Stimulated activated CD4-positive, alpha-beta T cell treated with anti-CD3 and anti-CD28 coated beads, Interleukin-15, amount 100 ng/mL, for 24 hours (primary cell): Measurements from ENCODE around the gene SLC9A8.

Source experiments
- DNase-seq: peaks from one replicate; pipeline ENCODE4 v3.0.0-alpha.2; 2020

Gene SLC9A8

DNA sequence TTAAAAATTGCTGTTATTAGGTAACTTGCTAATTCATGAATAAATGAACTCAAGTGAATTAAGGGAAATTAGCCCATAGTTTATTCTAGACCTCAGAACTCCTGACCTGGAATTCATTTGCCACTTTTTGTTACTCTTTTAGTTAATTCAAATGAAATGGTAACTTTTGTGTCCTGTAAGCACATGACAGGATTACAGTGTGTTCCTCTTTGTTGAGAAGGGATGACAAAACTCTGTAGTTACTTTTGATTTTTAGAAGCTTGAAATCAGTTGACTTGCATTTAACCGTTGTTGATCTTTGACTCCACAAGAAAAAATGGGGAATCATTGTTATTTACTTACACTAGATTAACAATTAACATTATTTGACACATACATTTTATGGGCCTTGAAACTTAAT is 6.2 kb downstream of the SLC9A8 start:
- DNase-seq, result no peak

DNA sequence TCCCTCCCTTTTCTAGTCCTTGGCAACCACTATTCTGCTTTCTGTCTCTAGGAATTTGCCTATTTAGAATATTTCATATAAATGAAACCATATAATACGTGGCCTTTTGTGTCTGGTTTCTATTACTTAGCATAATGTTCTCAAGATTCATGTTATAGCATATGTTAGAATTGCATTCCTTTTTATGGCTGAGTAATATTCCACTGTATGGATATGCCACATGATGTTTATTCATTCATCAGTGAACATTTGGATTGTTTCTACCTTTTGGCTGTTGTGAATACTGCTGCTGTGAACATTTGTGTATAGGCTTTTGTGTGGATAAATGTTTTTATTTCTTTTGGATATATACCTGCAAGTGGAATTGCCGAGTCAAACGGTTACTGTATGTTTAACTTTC is 7.1 kb downstream of the SLC9A8 start:
- DNase-seq, result no peak

GRCh38 chr20:49821381-49821780 is 8.8 kb downstream of the SLC9A8 start:
- DNase-seq, result no peak

DNA sequence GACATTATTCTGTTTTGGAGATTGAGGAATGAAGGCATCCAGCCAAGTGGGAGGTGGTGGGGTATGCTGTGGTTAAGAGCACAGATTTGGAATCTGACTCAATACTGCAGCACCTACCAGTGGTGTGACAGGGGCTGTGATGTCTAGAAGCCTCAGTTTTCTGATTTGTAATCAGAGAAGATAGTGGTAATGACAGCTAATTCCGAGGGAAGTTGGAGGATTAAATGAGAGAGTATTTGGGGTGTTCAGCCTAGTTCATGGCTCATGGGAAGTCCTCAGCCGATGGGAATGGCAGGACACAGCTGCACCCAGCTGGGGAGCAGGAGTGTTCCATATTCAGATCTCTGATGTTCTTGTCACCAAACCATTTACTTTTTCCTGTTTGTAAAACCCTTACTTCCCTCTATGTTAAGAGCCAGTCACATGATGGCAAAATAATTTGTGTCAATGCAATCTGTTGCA is 9.3 kb downstream of the SLC9A8 start:
- peak; percentile 28 for DNase-seq

GRCh38 chr20:49823152-49823847 is 10.7 kb downstream of the SLC9A8 start:
- no peak for DNase-seq

DNA sequence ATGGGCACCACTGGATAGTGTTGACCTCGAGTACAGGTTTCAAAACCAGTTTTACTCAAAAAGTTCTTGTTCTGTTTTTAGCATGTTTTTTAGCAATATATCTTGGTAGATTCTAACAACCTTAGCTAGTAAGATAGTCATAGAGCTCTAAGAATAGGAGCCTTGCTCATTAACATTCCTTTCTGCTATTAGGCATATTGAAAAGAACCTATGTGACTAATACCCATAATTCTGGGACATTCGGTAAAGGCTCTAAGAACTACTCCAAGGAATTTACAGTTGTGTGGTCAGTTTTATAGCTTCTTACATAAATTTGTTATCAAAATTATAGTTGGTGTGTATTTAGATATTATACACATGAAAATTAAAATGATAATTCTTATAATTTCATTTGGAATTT is 11.6 kb downstream of the SLC9A8 start:
- no peak for DNase-seq

GRCh38 chr20:49825521-49826033 is 12.9 kb downstream of the SLC9A8 start:
- DNase-seq, result no peak

- DNase-seq, result no peak
Measured at GRCh38 chr20:49831022-49831769, 18.6 kb downstream of the SLC9A8 start.

GRCh38 chr20:49831770-49832631 is 19.4 kb downstream of the SLC9A8 start:
- DNase-seq, result no peak

- DNase-seq, result no peak
Measured at GRCh38 chr20:49832632-49833327, 20.2 kb downstream of the SLC9A8 start.

DNA sequence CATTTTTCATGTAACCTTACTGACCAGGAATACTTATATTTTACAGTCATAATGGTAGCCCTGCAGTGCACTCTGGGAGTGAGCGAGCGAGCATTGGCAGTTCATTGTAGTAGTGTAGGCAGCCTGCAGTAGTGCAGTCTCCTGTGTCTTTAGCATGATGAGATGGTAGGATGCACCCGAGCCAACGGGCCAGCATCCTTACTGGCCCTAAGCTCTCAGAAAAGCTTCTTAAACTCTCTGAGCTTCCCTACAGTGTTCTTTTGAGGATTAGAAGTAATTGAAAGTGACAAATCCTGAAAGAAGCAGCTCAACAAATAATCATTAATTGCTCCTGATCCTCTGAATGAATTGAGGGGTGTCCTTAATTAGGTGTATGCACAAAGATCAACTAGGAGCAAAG is 20.9 kb downstream of the SLC9A8 start:
- DNase-seq, result no peak

GRCh38 chr20:49835031-49835430 is 22.4 kb downstream of the SLC9A8 start:
- DNase-seq, result no peak

- no peak for DNase-seq
Measured at GRCh38 chr20:49838546-49838945, 25.9 kb downstream of the SLC9A8 start.

- DNase-seq, result no peak
Measured at GRCh38 chr20:49843139-49843538, 30.5 kb downstream of the SLC9A8 start.

DNA sequence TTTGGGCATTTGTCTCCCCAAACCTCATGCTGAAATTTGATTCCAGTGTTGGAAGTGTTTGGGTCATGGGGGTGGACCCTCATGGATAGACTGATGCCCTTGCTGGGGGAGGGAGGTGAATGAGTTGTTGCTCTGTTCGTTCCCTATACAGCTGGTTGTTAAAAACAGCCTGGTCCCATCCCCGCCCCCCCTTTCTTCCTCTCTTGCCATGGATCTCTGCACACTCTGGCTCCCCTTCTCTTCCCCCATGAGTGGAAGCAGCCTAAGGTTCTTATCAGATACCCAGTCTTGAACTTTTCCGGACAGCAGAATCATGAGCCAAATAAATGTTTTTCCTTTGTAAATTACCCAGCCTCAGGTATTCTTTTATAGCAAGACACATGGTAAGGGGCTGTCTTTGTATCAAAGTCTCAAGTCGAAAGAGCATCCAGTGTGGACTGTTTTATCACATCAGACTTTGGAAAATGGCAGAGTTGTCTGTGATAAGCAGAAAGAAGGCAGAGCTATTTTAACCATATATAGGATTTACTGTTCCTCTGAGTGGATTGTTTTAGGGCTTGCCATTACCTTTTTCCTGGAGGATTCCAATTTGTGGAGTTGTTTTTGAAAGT is 31.2 kb downstream of the SLC9A8 start:
- DNase-seq, result no peak

DNA sequence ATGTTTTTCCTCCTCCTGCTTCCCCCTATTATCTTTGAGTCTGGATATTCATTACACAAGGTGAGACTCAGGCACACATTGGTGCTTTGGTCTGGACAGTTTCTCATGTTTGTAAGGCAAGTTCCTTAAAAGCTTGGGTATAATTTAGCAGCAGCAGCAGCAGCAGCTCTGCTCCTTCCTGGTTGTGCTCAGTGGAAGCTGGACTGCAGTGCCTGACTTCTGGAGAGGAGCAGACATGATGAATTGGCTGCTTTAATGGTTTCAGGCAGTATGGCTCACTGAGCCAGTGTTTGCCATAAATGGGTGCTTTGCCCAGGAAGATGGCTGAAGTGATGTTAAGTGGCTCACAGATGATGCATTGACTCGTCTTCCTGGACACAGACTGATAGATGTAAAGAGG is 32.4 kb downstream of the SLC9A8 start:
- no peak for DNase-seq

- peak; percentile 64 for DNase-seq
Measured at GRCh38 chr20:49846206-49846807, 33.7 kb downstream of the SLC9A8 start.

- no peak for DNase-seq
Measured at GRCh38 chr20:49850463-49851230, 38.0 kb downstream of the SLC9A8 start.

DNA sequence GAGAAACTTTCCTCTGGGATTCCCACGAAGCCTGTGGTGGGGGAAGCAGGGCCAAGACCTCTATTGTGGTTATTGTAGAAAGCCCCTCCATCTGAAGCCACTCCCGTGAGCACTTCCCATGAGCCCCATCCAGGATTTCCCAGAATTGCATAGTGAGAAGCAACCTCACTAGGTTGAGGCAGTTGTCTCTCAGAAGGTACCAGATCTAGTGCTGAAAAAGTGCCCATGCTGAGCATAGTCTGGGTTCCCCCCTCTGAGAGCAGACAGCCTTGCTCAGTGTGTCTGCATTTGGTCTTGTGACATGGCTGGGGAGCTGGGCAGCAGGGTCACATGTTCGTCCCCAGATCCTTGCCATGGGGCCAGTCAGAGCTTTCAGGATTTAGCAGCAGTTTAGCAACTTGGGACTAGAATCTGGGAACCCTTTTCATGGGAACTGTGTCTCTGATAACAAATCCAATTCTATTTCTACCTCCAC is 38.6 kb downstream of the SLC9A8 start:
- no peak for DNase-seq

- no peak for DNase-seq
Measured at GRCh38 chr20:49851991-49852390, 39.4 kb downstream of the SLC9A8 start.
